ACC112 (cell line): ENCODE measurements around the gene HIF1AN.
A peak's percentile ranks its signal among the peaks of the same experiment; 100 is the strongest.

Experiments
- H2AFZ ChIP-seq: fragments of 200-600 bp; sonication (generic); one replicate; pipeline ENCODE4 v1.6.0; 2017; ENCODE audit warnings: antibody characterized with exemption, low read length; ENCODE audit not compliant: unreplicated experiment
- H3K27ac ChIP-seq: fragments of 200-600 bp; sonication (generic); 2 replicates; pipeline ENCODE4 v1.5.1; 2014; ENCODE audit warnings: low read depth, mild to moderate bottlenecking, antibody characterized with exemption, low read length, moderate library complexity
- H3K27me3 ChIP-seq: fragments of 200-600 bp; sonication (generic); 2 replicates; pipeline ENCODE4 v1.6.1; 2014; ENCODE audit warnings: mild to moderate bottlenecking, antibody characterized with exemption, low read length, moderate library complexity, mixed read lengths; ENCODE audit not compliant: insufficient read depth
- H3K36me3 ChIP-seq: fragments of 200-600 bp; sonication (generic); 2 replicates; pipeline ENCODE4 v1.6.1; 2016; ENCODE audit warnings: mild to moderate bottlenecking, antibody characterized with exemption, low read length, moderate library complexity, mixed read lengths; ENCODE audit not compliant: insufficient read depth
- H3K4me1 ChIP-seq: fragments of 200-600 bp; sonication (generic); one replicate; pipeline ENCODE4 v1.6.1; 2016; ENCODE audit warnings: low read length, mixed read lengths; ENCODE audit not compliant: insufficient read depth, unreplicated experiment, control insufficient read depth
- H3K4me3 ChIP-seq: fragments of 200-600 bp; sonication (generic); 2 replicates; pipeline ENCODE4 v1.5.1; 2014; ENCODE audit warnings: mild to moderate bottlenecking, low read depth, low read length
- H3K79me2 ChIP-seq: fragments of 200-600 bp; sonication (generic); one replicate; pipeline ENCODE4 v1.6.0; 2016; ENCODE audit warnings: low read length; ENCODE audit not compliant: control insufficient read depth, unreplicated experiment, insufficient read depth

HIF1AN gene

DNA sequence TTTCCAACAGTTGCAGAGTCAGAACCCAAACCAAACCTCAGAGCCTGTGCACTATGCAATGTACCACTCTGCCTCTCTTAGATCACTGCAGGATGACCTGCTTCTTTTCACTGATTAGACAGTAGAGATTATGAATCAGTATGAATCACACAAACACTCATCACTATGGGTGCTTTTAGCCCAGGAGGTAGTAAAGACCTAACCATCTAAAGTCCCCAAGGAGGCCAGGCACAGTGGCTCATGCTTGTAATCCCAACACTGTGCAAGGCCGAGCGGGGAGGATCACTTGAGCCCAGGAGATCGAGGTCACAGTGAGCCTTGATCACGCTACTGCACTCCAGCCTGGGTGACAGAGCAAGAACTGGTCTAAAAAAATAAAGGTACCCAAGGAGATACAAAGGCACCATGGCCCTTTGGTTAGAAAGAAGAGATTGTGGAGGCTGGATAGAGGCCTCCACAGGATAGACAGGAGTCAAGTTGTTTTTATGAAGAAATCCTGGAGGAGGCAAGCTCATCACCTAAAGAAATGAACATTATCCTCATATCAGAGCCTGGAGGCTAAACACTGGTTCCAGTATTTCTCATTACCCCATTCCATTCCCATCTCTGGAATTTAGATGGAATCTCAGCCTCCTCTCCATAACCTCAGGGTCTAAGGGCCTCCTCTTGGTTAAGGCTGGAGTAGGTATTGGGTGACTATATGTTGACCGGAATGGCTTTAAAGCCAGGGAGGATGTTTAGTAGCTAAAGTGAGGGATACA, 29.0 kb upstream of the HIF1AN start:
- Histone ChIP-seq H2AFZ (no peak overlapping the region), H3K27ac (peak overlapping the region; percentile 12; the same call in 1 of the 2 replicates), H3K36me3 (no peaks in the 10 kb centered on the region), H3K27me3 (no peaks in the 10 kb centered on the region), H3K4me1 (peaks cover 15% of the 10 kb centered on the region), H3K4me3 (no peak overlapping the region), H3K79me2 (no peaks in the 10 kb centered on the region)

DNA sequence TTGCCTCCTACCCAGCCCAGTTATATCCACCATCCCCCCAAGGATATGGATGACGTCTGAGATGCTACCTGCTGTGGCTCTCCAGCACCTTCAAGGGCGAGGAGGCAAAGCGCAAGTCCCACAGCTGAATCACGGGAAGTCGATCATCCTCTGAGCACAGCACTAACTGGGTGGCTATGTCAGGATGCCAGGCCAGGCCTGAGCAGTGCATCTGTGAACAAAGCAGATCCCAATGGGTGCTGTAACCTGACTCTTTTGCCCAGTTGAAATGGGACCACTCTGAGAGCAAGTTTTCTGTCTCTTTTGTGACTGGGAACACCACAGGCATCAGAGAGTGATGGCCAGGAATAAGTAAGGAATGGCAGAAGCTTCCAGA, 28.4 kb upstream of the HIF1AN start:
- Histone ChIP-seq H3K27ac (no peak overlapping the region), H3K27me3 (no peaks in the 10 kb centered on the region), H3K4me3 (no peak overlapping the region), H3K36me3 (no peaks in the 10 kb centered on the region), H2AFZ (no peak overlapping the region), H3K4me1 (peaks cover 15% of the 10 kb centered on the region), H3K79me2 (no peaks in the 10 kb centered on the region)

DNA sequence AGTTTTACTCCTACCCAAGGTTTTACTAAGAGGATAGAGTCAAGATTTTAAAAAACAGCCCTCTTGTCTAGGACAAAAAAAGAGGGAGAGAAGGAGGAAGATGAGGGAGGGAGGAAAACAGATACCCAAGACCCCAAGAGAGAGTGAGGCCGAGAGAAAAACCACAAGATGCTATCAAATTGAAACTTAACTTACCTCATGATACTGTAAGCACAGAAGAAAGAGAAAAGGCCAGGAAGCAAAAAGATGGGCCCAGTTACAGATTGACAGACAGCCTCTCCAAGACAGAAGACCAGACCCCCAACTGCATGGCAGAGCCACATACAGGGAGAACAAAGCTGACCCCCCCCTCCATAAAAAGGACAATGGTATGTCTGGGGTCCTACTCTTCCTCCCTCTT, 27.5 kb upstream of the HIF1AN start:
- no peak overlapping the region for H2AFZ ChIP-seq
- H3K27ac ChIP-seq, result no peak overlapping the region
- no peak overlapping the region for H3K4me3 ChIP-seq
- H3K27me3 ChIP-seq, result no peaks in the 10 kb centered on the region
- H3K4me1 ChIP-seq, result peaks cover 15% of the 10 kb centered on the region
- H3K79me2 ChIP-seq, result no peaks in the 10 kb centered on the region
- H3K36me3 ChIP-seq, result no peaks in the 10 kb centered on the region

DNA sequence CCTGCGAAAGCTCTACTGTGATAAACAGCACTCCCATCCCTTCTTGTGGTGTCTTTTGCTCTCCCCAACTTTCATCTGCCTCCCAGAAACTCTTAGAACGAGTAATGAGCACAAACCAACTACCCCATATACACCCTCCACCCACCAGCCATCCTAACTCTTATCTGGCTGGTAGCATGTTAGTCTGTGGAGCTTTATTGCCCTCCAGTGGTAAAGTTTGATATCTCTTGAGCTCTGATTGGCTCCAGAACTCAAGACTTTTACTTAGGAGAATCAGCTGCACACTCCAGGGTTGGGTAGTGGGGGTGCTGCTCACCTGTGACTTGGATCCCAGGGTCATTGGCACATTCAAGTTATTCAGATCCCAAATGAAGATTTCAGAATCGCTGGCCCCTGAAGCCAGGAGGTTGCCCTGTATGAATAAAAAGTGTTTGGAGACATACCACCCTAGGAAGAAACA, 27.0 kb upstream of the HIF1AN start:
- H2AFZ ChIP-seq, result no peak overlapping the region
- H3K79me2 ChIP-seq, result no peaks in the 10 kb centered on the region
- H3K36me3 ChIP-seq, result no peaks in the 10 kb centered on the region
- no peak overlapping the region for H3K4me3 ChIP-seq
- no peak overlapping the region for H3K27ac ChIP-seq
- no peaks in the 10 kb centered on the region for H3K27me3 ChIP-seq
- peaks cover 15% of the 10 kb centered on the region for H3K4me1 ChIP-seq

DNA sequence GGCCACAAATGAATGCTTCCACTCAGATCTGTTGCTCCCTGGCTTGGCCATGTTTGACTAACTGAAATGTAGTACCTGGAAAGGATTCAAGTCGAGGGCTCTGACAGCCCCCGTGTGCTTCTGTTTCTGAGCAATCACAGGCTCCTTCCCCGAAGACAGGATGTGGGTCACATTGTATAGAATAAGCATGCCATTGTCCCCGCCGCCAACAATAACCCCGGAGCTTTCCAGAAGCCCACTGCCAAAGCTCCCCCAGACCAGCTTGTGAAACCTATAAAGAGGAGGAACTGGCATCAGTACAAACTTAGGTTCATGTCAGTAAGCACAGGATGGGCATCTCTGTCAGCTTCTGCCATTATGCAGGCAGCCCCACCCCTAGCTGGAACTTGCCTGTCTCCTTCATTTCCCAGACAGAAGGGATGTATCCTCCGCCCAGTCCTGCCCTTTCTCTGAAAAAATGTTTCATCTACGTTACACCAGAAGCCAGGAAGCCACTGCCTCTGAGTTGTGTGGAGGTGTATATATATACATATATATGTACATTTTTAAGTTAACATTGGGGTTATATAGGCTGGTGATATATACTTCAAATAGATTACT, 26.4 kb upstream of the HIF1AN start:
- H3K27ac ChIP-seq, result no peak overlapping the region
- no peaks in the 10 kb centered on the region for H3K36me3 ChIP-seq
- no peaks in the 10 kb centered on the region for H3K79me2 ChIP-seq
- H3K27me3 ChIP-seq, result no peaks in the 10 kb centered on the region
- H3K4me3 ChIP-seq, result no peak overlapping the region
- H3K4me1 ChIP-seq, result peaks cover 15% of the 10 kb centered on the region
- no peak overlapping the region for H2AFZ ChIP-seq

DNA sequence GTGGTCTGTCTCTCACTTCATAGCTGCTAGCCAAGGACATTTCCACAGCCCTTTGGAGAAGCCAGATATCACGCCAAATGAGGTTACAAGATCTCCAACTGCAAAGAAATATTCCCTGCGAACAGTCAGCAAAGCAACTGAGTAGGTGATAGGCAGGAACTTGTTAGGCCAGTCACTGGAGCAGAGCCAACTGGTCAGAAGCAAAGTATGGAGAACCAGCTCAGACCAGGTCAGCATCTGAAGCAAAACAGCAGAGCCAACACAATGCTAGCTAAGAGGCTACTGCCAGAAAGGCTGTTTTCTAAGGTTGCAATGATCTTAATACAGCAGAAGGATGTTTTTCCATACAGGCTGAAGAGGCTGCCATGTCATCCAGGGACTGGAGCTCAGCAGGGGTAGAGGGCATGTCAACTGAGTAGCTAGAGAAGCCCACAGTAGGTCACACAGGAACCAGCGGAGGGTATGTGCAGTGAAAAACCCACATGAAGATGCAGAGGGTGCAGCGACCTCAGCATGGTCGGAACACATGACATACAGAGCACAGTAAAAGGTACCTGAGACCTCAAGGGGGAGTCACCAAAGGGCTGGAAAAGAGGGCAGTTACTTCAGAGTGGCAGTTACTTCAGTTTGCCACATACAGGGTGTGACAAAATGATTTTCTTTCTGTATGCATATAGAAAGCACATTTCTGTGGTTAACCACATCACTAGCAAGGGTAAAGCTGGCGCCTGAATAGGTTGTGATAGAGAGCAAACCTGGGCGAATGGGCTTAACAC, 25.0 kb upstream of the HIF1AN start:
- Histone ChIP-seq H3K36me3 (no peaks in the 10 kb centered on the region), H3K27ac (no peak overlapping the region), H3K4me3 (no peak overlapping the region), H2AFZ (no peak overlapping the region), H3K4me1 (peaks cover 15% of the 10 kb centered on the region), H3K27me3 (no peaks in the 10 kb centered on the region), H3K79me2 (no peaks in the 10 kb centered on the region)

DNA sequence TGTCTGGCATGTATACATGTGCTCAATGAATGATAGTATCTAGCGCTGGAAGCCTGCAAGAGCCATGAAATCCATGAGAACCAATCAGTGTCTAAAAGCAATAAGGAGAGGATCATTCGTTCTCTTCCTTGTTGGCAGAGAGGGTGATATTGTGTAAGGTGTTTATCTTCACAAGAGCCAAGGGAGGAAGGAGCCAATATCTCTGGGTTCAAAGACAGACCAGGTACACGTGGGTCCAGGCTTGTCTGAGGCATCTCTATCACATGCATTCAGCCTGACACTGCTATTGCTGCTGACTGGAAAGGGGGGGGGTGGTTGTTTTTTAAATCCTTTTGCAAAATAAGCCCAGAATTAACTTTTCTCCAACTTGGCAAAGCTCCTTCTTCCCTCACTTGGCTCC, 20.1 kb upstream of the HIF1AN start:
- H3K79me2 ChIP-seq, result no peaks in the 10 kb centered on the region
- H2AFZ ChIP-seq, result no peak overlapping the region
- H3K27me3 ChIP-seq, result no peaks in the 10 kb centered on the region
- peaks cover 18% of the 10 kb centered on the region for H3K4me1 ChIP-seq
- no peak overlapping the region for H3K27ac ChIP-seq
- H3K4me3 ChIP-seq, result no peak overlapping the region
- H3K36me3 ChIP-seq, result no peaks in the 10 kb centered on the region

DNA sequence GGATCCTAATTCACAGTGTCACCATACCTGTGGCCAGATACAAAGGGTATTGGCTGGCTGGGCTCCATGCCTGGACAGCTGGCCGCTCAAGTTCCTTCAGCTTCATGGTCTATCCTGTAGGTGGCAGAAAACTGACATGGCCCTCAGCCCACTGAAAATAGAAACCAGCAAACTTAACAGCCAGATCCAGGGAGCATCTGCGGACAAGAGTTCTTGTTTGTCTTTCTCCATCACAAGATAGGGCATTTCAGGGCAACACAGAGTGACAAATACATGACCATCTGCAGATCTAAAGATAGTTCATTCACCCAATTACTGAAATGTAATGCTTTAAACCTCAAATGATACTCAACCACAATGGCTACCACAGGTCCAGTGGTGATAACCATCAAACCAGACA, 18.9 kb upstream of the HIF1AN start:
- Histone ChIP-seq H3K4me1 (peaks cover 23% of the 10 kb centered on the region), H3K27ac (no peak overlapping the region), H3K27me3 (no peaks in the 10 kb centered on the region), H3K4me3 (no peak overlapping the region), H2AFZ (no peak overlapping the region), H3K79me2 (no peaks in the 10 kb centered on the region), H3K36me3 (no peaks in the 10 kb centered on the region)

DNA sequence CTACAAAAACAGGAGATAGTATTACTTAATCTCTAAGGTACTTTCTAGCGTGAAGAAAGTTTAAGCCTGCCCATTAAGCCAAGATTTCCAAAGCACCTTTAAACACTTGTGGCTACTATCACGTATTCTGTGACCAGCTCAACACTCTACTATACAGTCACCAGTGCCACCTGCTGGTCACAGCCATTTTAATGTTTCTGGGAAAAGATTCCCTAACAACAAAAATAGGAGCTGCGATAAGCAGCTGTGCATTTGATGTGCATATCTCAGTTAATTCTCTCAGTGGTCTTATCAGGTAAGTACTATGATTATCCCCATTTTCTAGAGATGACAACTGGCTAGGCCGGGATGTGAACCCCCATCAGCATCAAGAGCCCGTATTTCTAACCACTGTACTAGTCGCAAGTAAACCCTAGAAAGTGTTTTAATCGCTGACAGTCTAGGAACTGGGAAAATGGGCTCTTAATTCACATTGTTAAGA, 16.9 kb upstream of the HIF1AN start:
- no peak overlapping the region for H2AFZ ChIP-seq
- H3K36me3 ChIP-seq, result no peaks in the 10 kb centered on the region
- H3K27me3 ChIP-seq, result no peaks in the 10 kb centered on the region
- peaks cover 33% of the 10 kb centered on the region for H3K4me1 ChIP-seq
- no peaks in the 10 kb centered on the region for H3K79me2 ChIP-seq
- peak overlapping the region; percentile 65 for H3K4me3 ChIP-seq
- no peak overlapping the region for H3K27ac ChIP-seq

DNA sequence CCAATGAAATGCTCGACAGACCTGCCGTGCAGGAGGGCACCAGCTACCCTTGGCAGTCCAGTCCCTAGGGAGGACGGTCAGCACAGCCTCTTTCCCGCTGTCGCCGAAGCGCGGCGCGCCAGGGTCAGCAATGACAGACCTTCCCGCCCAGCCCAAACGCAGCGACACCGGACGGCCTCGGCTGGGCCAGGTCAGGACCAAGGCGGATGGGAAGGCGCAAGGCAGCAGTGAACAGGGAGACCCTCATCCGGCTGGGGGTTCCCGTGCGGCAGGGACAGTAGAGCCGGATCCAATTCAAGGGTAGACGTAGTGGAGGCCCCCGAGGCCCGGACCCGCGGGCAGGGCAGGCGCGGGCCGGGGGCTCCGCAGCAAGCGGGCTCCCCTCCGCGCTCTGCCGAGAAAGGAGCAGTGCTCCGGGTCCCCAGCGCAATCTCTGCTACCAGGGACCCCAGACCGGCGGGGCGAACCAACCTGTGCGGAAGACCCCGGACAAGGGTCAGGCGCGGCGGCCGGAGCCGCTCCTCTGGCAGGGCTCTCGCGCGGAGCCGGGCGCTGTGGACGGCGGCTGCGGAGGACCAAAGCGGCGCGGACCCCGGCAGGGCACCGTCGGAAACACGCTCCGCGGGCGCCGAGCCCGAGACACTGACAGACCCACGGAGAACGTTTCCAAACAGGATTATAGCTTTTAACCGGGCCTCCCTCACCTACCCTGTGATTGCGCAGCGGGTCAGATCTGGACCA, 16.3 kb upstream of the HIF1AN start, which contains the start of gene SEC31B:
TSS of gene SEC31B (minus strand) at position 551 of the 741 bp plus-strand sequence. CDS start 2,909 bp downstream, outside the sequence.
- Histone ChIP-seq H3K36me3 (no peaks in the 10 kb centered on the region), H2AFZ (no peak within 1 kb of the TSS), H3K4me3 (peak within 1 kb of the TSS; percentile 65)

More for the DNA sequence above, 16.3 kb upstream of the HIF1AN start, which contains the start of gene SEC31B:
- no peaks in the 10 kb centered on the region for H3K79me2 ChIP-seq
- H3K27ac ChIP-seq, result peak within 1 kb of the TSS; percentile 35; the same call in 1 of the 2 replicates
- no peaks in the 10 kb centered on the region for H3K27me3 ChIP-seq
- H3K4me1 ChIP-seq, result peaks cover 33% of the 10 kb centered on the region
